Measurements from ENCODE around the gene NELL1. TPM values are rescaled to one million over a fixed set of nuclear protein-coding genes. Genes with fewer than 3 reads are reported as not detected.

Gene NELL1
- total RNA-seq, 2 donors from 2014 or later, result 1.8 to 10.3 TPM

DNA sequence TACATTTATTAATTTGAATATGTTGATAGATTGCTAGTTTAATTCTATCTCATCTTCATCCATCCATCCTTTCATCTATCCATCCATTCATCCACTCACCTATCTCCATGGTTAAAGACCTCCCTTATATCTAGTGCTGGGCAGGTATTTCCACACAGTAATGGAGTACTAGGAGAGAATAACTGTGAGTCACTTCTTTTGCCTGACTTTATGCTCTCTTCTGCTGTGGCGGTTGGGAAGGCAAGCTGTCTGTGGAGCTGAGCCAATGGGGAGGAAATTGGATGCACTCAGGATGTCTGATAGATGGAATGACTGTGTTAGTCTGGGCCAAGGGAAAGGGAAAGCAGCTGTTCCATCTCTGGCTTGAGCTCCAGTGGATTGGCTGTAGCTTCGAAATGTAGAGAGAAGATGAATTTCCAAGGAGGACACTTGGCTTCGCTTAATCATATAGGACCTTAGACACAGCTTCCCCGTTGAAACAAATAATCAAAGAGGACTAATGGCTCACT is 60.3 kb downstream of the NELL1 start:
- Histone ChIP-seq H3K27ac (no peak overlapping the region), H3K36me3 (no peaks in the 10 kb centered on the region), H3K4me3 (no peak overlapping the region), H3K9me3 (no peaks in the 10 kb centered on the region), H3K27me3 (replicated peaks; ENCODE audit: insufficient read depth) (no peaks in the 10 kb centered on the region), H3K4me1 (replicated peaks) (no peaks in the 10 kb centered on the region)
- TF ChIP-seq POLR2A (IDR thresholded peaks at IDR 0.05) (no peak), POLR2AphosphoS5 (IDR thresholded peaks at IDR 0.05) (no peak), CTCF (IDR thresholded peaks at IDR 0.05) (no peak)
- no peak for DNase-seq (ENCODE audit: low spot score)
- WGBS, result 61% methylated on average over 4 of the region's 4 CpGs
- intact Hi-C loops (cut with DNase I), result no loop called here

DNA sequence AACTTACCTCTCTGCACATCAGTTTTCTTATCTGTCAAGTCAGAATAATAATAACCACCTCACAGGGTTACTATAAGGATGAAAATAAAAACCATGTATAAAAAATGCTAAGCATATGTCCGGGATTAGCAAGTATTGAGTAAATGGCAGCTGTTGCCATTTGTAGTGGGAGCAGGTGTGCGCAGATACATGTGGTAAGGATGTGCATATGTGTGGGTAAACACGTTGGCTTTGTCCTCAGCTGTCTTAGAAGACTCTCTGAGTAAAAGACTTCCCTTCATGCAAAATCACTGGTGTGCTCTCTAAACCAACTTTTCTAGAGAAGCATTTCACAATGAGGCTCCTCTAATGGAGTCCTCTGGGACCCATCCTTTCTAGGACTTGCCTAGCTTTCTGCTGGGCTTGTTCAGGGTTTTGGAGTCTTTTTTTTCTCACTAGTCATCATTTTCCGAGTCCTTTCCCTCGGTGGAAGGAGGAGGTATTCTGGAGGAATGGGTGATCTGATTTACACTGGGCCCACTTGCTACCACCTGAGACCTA is 62.4 kb downstream of the NELL1 start:
- H3K27ac ChIP-seq, result no peak overlapping the region
- no peaks in the 10 kb centered on the region for H3K4me1 ChIP-seq (replicated peaks)
- no peaks in the 10 kb centered on the region for H3K27me3 ChIP-seq (replicated peaks; ENCODE audit: insufficient read depth)
- no peak for DNase-seq (ENCODE audit: low spot score)
- H3K9me3 ChIP-seq, result no peaks in the 10 kb centered on the region
- TF ChIP-seq CTCF (IDR thresholded peaks at IDR 0.05), result no peak
- no peak for TF ChIP-seq POLR2AphosphoS5 (IDR thresholded peaks at IDR 0.05)
- TF ChIP-seq POLR2A (IDR thresholded peaks at IDR 0.05), result no peak
- H3K36me3 ChIP-seq, result no peaks in the 10 kb centered on the region
- no peak overlapping the region for H3K4me3 ChIP-seq
- intact Hi-C loops (cut with DNase I), result no loop called here
- 86% methylated on average over 5 of the region's 5 CpGs for WGBS

DNA sequence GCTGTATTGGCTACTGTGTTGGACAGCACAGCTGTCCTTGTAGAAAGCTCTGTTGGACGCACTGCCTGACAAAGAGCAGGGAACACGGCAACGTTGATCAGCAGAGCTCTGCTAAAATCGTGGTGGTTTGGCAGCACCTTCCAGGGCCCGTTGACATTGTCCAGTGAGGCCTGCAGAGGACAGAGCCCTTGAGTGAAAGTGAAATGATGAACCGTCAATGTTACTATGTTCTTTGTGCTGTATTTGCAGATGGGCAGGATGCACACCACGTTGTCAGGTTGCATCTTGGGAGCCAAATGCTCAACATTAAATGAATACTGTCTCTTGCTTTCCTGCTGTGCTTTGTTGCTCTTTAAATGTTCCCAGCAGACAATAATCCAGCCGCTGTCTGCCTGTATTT is 69.7 kb downstream of the NELL1 start:
- no peaks in the 10 kb centered on the region for H3K27me3 ChIP-seq (replicated peaks; ENCODE audit: insufficient read depth)
- TF ChIP-seq POLR2A (IDR thresholded peaks at IDR 0.05) (no peak), CTCF (IDR thresholded peaks at IDR 0.05) (no peak), POLR2AphosphoS5 (IDR thresholded peaks at IDR 0.05) (no peak)
- DNase-seq (ENCODE audit: low spot score), result no peak
- intact Hi-C loops (cut with DNase I), result no loop called here
- no peak overlapping the region for H3K27ac ChIP-seq
- H3K4me1 ChIP-seq (replicated peaks), result no peaks in the 10 kb centered on the region
- no peaks in the 10 kb centered on the region for H3K36me3 ChIP-seq
- H3K4me3 ChIP-seq, result no peak overlapping the region
- H3K9me3 ChIP-seq, result no peaks in the 10 kb centered on the region
- WGBS, result 42% methylated on average over 8 of the region's 8 CpGs

DNA sequence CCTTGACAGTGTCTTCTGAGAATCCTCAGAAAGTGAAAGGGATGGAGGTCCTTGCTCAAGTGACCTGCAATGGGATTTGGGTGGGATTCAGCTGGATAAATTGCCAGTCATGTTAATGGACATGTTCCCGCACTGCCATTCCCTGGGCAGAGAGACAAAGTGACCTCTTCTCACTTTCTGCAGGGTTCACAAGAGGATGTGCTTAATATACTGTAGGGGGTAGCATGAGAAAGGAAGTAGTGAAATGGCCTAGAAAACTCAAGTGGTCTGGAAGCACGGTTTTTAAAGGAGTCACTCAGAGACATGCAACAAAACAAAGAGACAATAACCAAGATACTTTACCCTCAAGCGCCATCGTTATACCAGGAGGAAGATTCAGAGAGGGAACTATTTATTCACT is 70.2 kb downstream of the NELL1 start:
- no peak for TF ChIP-seq CTCF (IDR thresholded peaks at IDR 0.05)
- no peak for TF ChIP-seq POLR2A (IDR thresholded peaks at IDR 0.05)
- no peak for TF ChIP-seq POLR2AphosphoS5 (IDR thresholded peaks at IDR 0.05)
- Histone ChIP-seq H3K27me3 (replicated peaks; ENCODE audit: insufficient read depth) (no peaks in the 10 kb centered on the region), H3K9me3 (no peaks in the 10 kb centered on the region), H3K4me1 (replicated peaks) (no peaks in the 10 kb centered on the region), H3K27ac (no peak overlapping the region), H3K36me3 (no peaks in the 10 kb centered on the region), H3K4me3 (no peak overlapping the region)
- intact Hi-C loops (cut with DNase I), result no loop called here
- 54% methylated on average over 4 of the region's 4 CpGs for WGBS
- DNase-seq (ENCODE audit: low spot score), result no peak

GRCh38 chr11:20754933-20755332 is 85.5 kb downstream of the NELL1 start:
- Histone ChIP-seq H3K27ac (no peak overlapping the region), H3K4me3 (no peak overlapping the region), H3K27me3 (replicated peaks; ENCODE audit: insufficient read depth) (no peaks in the 10 kb centered on the region), H3K36me3 (no peaks in the 10 kb centered on the region), H3K9me3 (no peaks in the 10 kb centered on the region), H3K4me1 (replicated peaks) (no peaks in the 10 kb centered on the region)
- intact Hi-C loops (cut with DNase I), result no loop called here
- TF ChIP-seq POLR2AphosphoS5 (IDR thresholded peaks at IDR 0.05) (no peak), CTCF (IDR thresholded peaks at IDR 0.05) (no peak), POLR2A (IDR thresholded peaks at IDR 0.05) (no peak)
- WGBS, result 31% methylated on average over 6 of the region's 6 CpGs
- DNase-seq (ENCODE audit: low spot score), result no peak

Measured in prostate gland (tissue), 2 donors.